NT2/D1 (cell line): Measurements from ENCODE around the gene CDK6.

Experiments
- YY1 ChIP-seq: IDR thresholded peaks from 2 replicates; pipeline ENCODE4 v1.6.1; 2011; ENCODE audit not compliant: insufficient read length, insufficient read depth
- ZNF274 ChIP-seq: IDR thresholded peaks from 2 replicates; pipeline ENCODE4 v1.6.1; 2011; ENCODE audit warnings: mild to moderate bottlenecking, low read depth, low read length

DNA sequence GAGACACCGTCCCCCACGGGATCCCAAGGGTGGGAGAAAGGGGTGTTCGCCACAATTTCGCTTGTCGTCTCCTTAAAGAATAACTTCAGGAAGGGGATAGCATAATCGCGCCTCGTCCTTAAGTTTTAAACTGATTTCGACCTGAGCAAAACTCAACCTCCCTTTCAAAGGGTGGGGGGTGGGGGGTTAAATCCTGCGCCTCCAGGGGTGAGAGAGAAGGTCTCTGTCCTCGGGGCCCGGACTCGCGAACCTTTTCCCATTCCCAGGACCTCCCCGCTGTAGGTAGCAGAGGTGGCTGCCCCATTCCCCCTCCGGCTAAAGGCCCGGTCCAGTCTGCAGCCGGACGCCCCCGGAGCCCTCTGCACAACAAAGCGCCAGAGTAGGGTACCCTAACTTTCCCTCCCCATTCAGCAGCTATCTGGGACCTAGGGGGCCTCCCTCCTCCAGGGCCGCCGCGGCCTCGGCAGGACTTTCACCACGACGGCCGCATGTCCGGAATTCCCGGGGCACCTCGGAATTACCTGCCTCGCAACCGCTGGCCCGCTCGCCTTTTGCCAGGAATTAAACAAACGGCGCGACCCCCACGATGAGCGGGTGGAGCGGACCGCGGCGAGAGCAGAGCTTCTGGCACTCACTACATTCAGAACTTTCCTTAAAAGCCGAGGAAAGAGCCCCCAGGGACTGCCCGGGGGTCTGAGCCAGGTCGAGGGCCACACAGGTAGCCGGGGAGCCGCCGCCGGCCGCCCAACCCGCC is 1.7 kb downstream of the CDK6 start:
- TF ChIP-seq YY1 (no peak), ZNF274 (no peak)
